GM20000 (cell line): Measurements from ENCODE around the gene TMEM82.
A peak's percentile ranks its signal among the peaks of the same experiment; 100 is the strongest.

ENCODE experiments used
- DNase-seq: peaks from one replicate; pipeline ENCODE4 v3.0.0; 2012; ENCODE audit warnings: low spot score
- CTCF ChIP-seq: IDR thresholded peaks from 2 replicates; pipeline ENCODE4 v1.5.1; 2012; ENCODE audit warnings: mild to moderate bottlenecking, control low read depth; ENCODE audit errors: extremely low read depth, missing control alignments

TMEM82 gene

GRCh38 chr1:15740924-15741850 is 1.1 kb upstream of the TMEM82 start:
- peak; percentile 93 for DNase-seq
- peak; percentile 80 for TF ChIP-seq CTCF

DNA sequence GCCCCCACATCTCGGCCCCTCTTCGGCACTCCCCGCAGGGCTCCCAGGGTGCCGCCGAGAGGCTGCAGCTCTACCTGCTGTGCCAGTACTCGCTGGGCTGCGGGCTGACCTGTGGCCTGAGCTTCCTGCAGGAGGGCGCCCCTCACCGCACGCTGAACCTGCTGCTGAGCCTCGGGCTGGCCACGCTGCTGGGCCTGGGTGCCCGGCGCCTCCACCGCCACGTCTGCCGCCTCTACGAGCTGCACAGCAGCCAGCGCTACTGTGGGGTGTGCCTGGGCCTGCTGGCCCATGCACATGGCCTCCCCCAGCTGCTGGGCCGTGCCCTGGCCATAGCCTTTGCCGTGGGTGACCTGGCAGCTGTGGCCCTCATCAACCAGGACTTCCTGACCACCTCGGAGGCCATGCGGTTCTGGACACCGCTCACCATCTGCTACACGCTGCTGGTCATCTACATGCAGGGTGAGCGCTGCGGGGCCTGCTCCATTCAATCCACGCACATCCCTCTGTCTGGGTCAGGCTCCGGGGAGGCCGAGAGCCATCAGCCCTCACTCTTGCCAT is 1.9 kb downstream of the TMEM82 start:
- no peak for DNase-seq
- TF ChIP-seq CTCF = no peak

GRCh38 chr1:15747378-15747777 is 5.1 kb downstream of the TMEM82 start:
- no peak for DNase-seq
- no peak for TF ChIP-seq CTCF

DNA sequence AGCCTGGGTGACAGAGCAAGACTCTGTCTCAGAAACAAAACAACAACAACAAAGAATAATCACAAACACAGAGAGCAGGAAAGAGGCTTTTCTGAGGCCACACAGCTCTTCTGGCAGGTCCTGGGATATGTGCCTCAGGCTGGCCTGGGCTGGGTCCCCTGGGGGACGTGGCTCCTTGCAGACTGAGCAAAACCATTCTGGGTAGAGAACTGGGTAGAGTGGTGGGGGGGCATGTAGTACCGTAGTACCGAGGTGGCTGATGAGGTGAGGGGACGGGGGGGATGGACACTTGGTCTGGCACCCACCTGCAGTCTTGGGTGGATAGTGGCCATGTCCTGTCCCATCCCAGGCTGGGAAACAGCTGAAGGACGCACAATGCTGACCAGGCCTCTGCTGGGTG is 6.0 kb downstream of the TMEM82 start:
- DNase-seq = no peak
- no peak for TF ChIP-seq CTCF

DNA sequence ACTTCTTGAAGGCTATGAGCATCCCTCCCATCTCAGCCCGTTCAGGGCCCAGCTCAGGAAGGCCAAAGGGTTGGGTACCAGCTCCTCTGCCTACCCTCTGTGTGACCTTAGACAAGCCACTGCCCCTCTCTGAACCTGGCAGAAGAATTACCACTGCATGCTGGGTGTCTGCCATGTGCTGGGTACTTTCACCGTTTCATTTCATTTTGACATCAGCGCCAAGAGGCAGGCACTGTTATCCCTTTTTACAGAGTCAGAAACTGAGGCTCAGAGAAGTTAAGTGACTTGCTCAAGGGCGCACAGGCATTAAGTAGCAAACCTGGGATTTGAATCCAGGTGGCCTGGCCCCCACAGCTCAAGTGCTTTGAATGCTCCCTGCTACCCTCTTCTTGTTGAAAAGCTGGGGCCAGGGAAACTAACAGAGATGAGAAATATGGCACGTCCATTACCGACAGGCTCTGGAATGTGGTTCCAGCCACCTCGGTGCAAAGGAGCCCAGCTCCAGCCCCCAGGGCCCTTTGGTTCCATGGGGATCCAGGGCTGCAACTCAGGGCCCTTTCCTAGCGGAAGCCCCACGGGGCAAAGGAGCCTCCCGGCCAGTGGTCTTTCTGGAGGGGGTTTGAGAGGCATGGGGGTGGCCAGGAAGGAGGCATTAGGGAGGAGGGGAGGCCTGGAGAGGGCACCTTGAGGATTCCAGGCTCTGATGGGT is 6.5 kb downstream of the TMEM82 start:
- DNase-seq = no peak
- no peak for TF ChIP-seq CTCF

GRCh38 chr1:15749399-15750291 is 7.3 kb downstream of the TMEM82 start:
- no peak for DNase-seq
- TF ChIP-seq CTCF = no peak
